ENCODE results near the gene GRM7. TPM values are rescaled to one million over a fixed set of nuclear protein-coding genes. Genes with fewer than 3 reads are reported as not detected.

Gene GRM7
- total and polyA plus RNA-seq, 2 donors (not counting 1 experiment from before 2014, with no cell fraction given) = not detected

DNA sequence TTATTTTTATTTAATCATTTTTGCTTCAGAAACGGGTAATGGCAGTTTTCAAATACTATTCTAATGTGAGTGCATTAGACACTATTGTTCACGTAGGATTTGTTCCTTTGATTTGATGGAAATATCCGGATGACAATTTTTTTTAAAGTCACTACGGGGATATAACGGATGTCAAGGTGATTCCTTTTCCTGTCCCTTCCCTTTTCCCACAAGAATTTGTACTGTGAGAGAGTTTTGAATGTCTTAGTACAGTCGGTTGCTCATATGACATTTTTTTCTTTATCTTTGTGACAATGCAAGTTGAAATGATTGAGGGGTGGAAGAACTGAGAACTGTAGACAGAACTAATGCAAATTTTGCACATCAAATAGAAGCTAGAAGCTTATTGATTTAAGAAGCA lies 209.5 kb downstream of the GRM7 start:
- Histone ChIP-seq H3K36me3 (replicated peaks in 1 of 2; ENCODE audit: control extremely low read depth in 1 of 2, control insufficient read depth in 1 of 2, extremely low read depth in 1 of 2, insufficient read depth in 2 of 2, low read length in 1 of 2) (no peaks in the 10 kb centered on the region), H2AFZ (ENCODE audit: insufficient read depth, low read depth, low read length, poor library complexity, severe bottlenecking) (no peak overlapping the region), H4K20me1 (ENCODE audit: control insufficient read depth, insufficient read depth, low read length, poor library complexity, severe bottlenecking) (no peaks in the 10 kb centered on the region), H3K4me3 (ENCODE audit: control extremely low read depth in 1 of 5, extremely low read depth in 1 of 5, insufficient read depth in 1 of 5, low read depth in 2 of 5, low read length in 4 of 5) (no peak overlapping the region), H3K9me3 (ENCODE audit: control extremely low read depth in 1 of 3, control insufficient read depth in 2 of 3, insufficient read depth in 1 of 3, low read length in 2 of 3) (no peaks in the 10 kb centered on the region), H3K27me3 (replicated peaks in 1 of 4; ENCODE audit: control extremely low read depth in 1 of 4, control insufficient read depth in 3 of 4, insufficient read depth in 4 of 4, low read length in 3 of 4) (no peaks in the 10 kb centered on the region), H3K27ac (ENCODE audit: low read length in 2 of 2) (no peak overlapping the region), H3K4me1 (ENCODE audit: control insufficient read depth in 2 of 2, insufficient read depth in 2 of 2, low read length in 2 of 2) (no peaks in the 10 kb centered on the region), H3K9ac (ENCODE audit: low read length) (no peak overlapping the region), H3K4me2 (replicated peaks; ENCODE audit: low read depth, low read length, poor library complexity, severe bottlenecking) (no peak overlapping the region), H3K79me2 (ENCODE audit: control insufficient read depth, insufficient read depth, low read length) (no peaks in the 10 kb centered on the region)
- H3K4me3 Mint-ChIP-seq = no peak overlapping the region
- peaks cover 2% of the 10 kb centered on the region for H3K9me3 Mint-ChIP-seq (ENCODE audit: insufficient read depth)
- intact Hi-C loops (cut with micrococcal nuclease) = no loop called here
- no peak for TF ChIP-seq EZH2 (IDR thresholded peaks at IDR 0.05; ENCODE audit: borderline replicate concordance, insufficient read depth, low read depth, low read length, poor library complexity, severe bottlenecking)
- TF ChIP-seq, protein P1, sequence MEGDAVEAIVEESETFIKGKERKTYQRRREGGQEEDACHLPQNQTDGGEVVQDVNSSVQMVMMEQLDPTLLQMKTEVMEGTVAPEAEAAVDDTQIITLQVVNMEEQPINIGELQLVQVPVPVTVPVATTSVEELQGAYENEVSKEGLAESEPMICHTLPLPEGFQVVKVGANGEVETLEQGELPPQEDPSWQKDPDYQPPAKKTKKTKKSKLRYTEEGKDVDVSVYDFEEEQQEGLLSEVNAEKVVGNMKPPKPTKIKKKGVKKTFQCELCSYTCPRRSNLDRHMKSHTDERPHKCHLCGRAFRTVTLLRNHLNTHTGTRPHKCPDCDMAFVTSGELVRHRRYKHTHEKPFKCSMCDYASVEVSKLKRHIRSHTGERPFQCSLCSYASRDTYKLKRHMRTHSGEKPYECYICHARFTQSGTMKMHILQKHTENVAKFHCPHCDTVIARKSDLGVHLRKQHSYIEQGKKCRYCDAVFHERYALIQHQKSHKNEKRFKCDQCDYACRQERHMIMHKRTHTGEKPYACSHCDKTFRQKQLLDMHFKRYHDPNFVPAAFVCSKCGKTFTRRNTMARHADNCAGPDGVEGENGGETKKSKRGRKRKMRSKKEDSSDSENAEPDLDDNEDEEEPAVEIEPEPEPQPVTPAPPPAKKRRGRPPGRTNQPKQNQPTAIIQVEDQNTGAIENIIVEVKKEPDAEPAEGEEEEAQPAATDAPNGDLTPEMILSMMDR (IDR thresholded peaks at IDR 0.05) = no peak
- no peak overlapping the region for H3K27ac Mint-ChIP-seq
- ATAC-seq (ENCODE audit: low read depth) = no peak
- CTCF ChIA-PET = no interaction called here
- DNase-seq = no peak
- POLR2A ChIA-PET = no interaction called here
- H3K27me3 Mint-ChIP-seq = no peaks in the 10 kb centered on the region
- no peaks in the 10 kb centered on the region for H3K4me1 Mint-ChIP-seq
- WGBS (ENCODE audit: insufficient coverage) = no CpG with 5 or more reads among the region's 6 CpGs

DNA sequence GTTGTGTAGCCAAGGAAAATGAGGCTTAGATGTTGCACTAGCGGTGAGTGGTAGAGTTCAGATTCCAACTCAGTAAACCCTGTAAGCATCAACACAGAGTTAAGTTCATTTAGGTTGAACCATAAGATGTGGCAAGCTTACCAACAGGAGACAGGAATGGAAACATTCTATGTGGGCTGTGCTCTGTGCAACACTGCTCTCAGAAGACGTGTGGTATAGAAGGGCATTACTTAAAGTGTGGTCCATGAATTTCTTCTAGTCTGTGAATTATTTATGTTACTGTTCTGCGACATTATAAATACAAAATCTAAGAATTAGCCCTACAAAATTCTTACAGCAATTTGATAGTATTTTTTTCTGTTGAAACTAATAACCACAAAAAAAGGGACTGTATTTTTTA lies 213.3 kb downstream of the GRM7 start:
- POLR2A ChIA-PET = no interaction called here
- intact Hi-C loops (cut with micrococcal nuclease) = no loop called here
- H2AFZ ChIP-seq (ENCODE audit: insufficient read depth, low read depth, low read length, poor library complexity, severe bottlenecking) = no peak overlapping the region

More for the DNA sequence above, 213.3 kb downstream of the GRM7 start:
- Histone ChIP-seq H3K27me3 (replicated peaks in 1 of 4; ENCODE audit: control extremely low read depth in 1 of 4, control insufficient read depth in 3 of 4, insufficient read depth in 4 of 4, low read length in 3 of 4) (no peaks in the 10 kb centered on the region), H3K4me2 (replicated peaks; ENCODE audit: low read depth, low read length, poor library complexity, severe bottlenecking) (no peak overlapping the region), H3K27ac (ENCODE audit: low read length in 2 of 2) (no peak overlapping the region), H3K79me2 (ENCODE audit: control insufficient read depth, insufficient read depth, low read length) (no peaks in the 10 kb centered on the region), H3K4me3 (ENCODE audit: control extremely low read depth in 1 of 5, extremely low read depth in 1 of 5, insufficient read depth in 1 of 5, low read depth in 2 of 5, low read length in 4 of 5) (no peak overlapping the region), H3K36me3 (replicated peaks in 1 of 2; ENCODE audit: control extremely low read depth in 1 of 2, control insufficient read depth in 1 of 2, extremely low read depth in 1 of 2, insufficient read depth in 2 of 2, low read length in 1 of 2) (no peaks in the 10 kb centered on the region), H4K20me1 (ENCODE audit: control insufficient read depth, insufficient read depth, low read length, poor library complexity, severe bottlenecking) (no peaks in the 10 kb centered on the region), H3K4me1 (ENCODE audit: control insufficient read depth in 2 of 2, insufficient read depth in 2 of 2, low read length in 2 of 2) (no peaks in the 10 kb centered on the region), H3K9ac (ENCODE audit: low read length) (no peak overlapping the region), H3K9me3 (ENCODE audit: control extremely low read depth in 1 of 3, control insufficient read depth in 2 of 3, insufficient read depth in 1 of 3, low read length in 2 of 3) (no peaks in the 10 kb centered on the region)
- Mint-ChIP-seq H3K9me3 (ENCODE audit: insufficient read depth) (no peaks in the 10 kb centered on the region), H3K4me1 (no peaks in the 10 kb centered on the region), H3K27me3 (no peaks in the 10 kb centered on the region), H3K4me3 (no peak overlapping the region), H3K27ac (no peak overlapping the region)
- 80% methylated on average over 1 of the region's 3 CpGs for WGBS (ENCODE audit: insufficient coverage)
- ATAC-seq (ENCODE audit: low read depth) = no peak
- TF ChIP-seq, protein P1 (IDR thresholded peaks at IDR 0.05) = no peak
- no peak for TF ChIP-seq EZH2 (IDR thresholded peaks at IDR 0.05; ENCODE audit: borderline replicate concordance, insufficient read depth, low read depth, low read length, poor library complexity, severe bottlenecking)
- DNase-seq = no peak
- CTCF ChIA-PET = no interaction called here
